Fibroblast of skin of left biceps (primary cell): Measurements from ENCODE around the gene BTBD6.

Experiments used
- DNase-seq, 2 experiments: peaks; one replicate each; pipeline ENCODE4 v3.0.0-alpha.2; 2013; ENCODE audit warnings: low read depth in 2 of 2

The BTBD6 gene

GRCh38 chr14:105248368-105249181 lies at the start of gene BTBD6:
Gene BTBD6 (plus strand): TSS chr14:105248533. CDS start chr14:105248712, 179 bp downstream.
- DNase-seq, result peak; percentile 36 to 45

GRCh38 chr14:105198588-105198987 lies 49.7 kb upstream of the BTBD6 start:
- no peak for DNase-seq

GRCh38 chr14:105199093-105199492 lies 49.2 kb upstream of the BTBD6 start:
- DNase-seq, result no peak

GRCh38 chr14:105200074-105200473 lies 48.3 kb upstream of the BTBD6 start:
- no peak for DNase-seq

GRCh38 chr14:105200641-105201040 lies 47.7 kb upstream of the BTBD6 start:
- DNase-seq, result no peak

GRCh38 chr14:105201156-105201924 lies 47.0 kb upstream of the BTBD6 start:
- no peak for DNase-seq

- no peak for DNase-seq
Observed at GRCh38 chr14:105201925-105202513, 46.3 kb upstream of the BTBD6 start.

GRCh38 chr14:105203057-105203531 lies 45.2 kb upstream of the BTBD6 start:
- DNase-seq, result peak; percentile 6 to 9

GRCh38 chr14:105203701-105204100 lies 44.6 kb upstream of the BTBD6 start:
- no peak for DNase-seq

GRCh38 chr14:105204206-105204930 lies 44.0 kb upstream of the BTBD6 start:
- no peak for DNase-seq

GRCh38 chr14:105204931-105205672 lies 43.2 kb upstream of the BTBD6 start:
- DNase-seq, result no peak

- DNase-seq, result no peak
Observed at GRCh38 chr14:105205673-105206208, 42.6 kb upstream of the BTBD6 start.

GRCh38 chr14:105206873-105207272 lies 41.5 kb upstream of the BTBD6 start:
- DNase-seq, result no peak

- DNase-seq, result no peak
Observed at GRCh38 chr14:105207460-105207901, 40.9 kb upstream of the BTBD6 start.

- DNase-seq, result no peak
Observed at GRCh38 chr14:105207996-105208737, 40.2 kb upstream of the BTBD6 start.

- DNase-seq, result no peak
Observed at GRCh38 chr14:105208738-105209075, 39.6 kb upstream of the BTBD6 start.

- no peak for DNase-seq
Observed at GRCh38 chr14:105209091-105209490, 39.2 kb upstream of the BTBD6 start.

- DNase-seq, result no peak
Observed at GRCh38 chr14:105209646-105210045, 38.7 kb upstream of the BTBD6 start.

- DNase-seq, result no peak
Observed at GRCh38 chr14:105210266-105211025, 37.9 kb upstream of the BTBD6 start.
